A549 (cell line): ENCODE results near the gene OTOR.

ENCODE experiments used
- CEBPB ChIP-seq, 2 experiments: fragments of >200 bp in 1 of 2; sonication (Bioruptor Twin) in 1 of 2; formaldehyde crosslinking in 1 of 2; IDR thresholded peaks; 2 replicates each; pipeline ENCODE4 v1.6.1; 2012 to 2016
- EP300 ChIP-seq, 2 experiments: fragments of >200 bp; sonication (Bioruptor Twin); formaldehyde crosslinking; IDR thresholded peaks; 2 replicates in 1 of 2; 3 replicates in 1 of 2; pipeline ENCODE4 v1.6.1; 2016 to 2017
- ESRRA ChIP-seq: fragments of 150-350 bp; IDR thresholded peaks from 2 replicates; pipeline ENCODE4 v1.6.1; 2014; ENCODE audit warnings: mild to moderate bottlenecking, low read length, borderline replicate concordance
- HDAC2 ChIP-seq: fragments of 200-600 bp; sonication (generic); IDR thresholded peaks from 2 replicates; pipeline ENCODE4 v1.6.1; 2016
- HEYL ChIP-seq: fragments of 250-450 bp; sonication (Bioruptor Pico); IDR thresholded peaks from 2 replicates; pipeline ENCODE4 v1.8.0; 2021; ENCODE audit warnings: mild to moderate bottlenecking, moderate library complexity
- NPAS2 ChIP-seq: fragments of 250-450 bp; sonication (Bioruptor Pico); IDR thresholded peaks from 2 replicates; pipeline ENCODE4 v1.8.0; 2022; ENCODE audit warnings: mild to moderate bottlenecking, moderate library complexity, borderline replicate concordance
- POLR2A ChIP-seq: IDR thresholded peaks from 2 replicates; pipeline ENCODE4 v1.6.1; 2012; ENCODE audit warnings: mild to moderate bottlenecking, low read length
- RFX5 ChIP-seq: fragments of 450-650 bp; IDR thresholded peaks from 2 replicates; pipeline ENCODE4 v1.7.1; 2014; ENCODE audit warnings: antibody characterized with exemption, mild to moderate bottlenecking, moderate library complexity
- TF ChIP-seq, protein P1 (sequence below): fragments of >200 bp; sonication (Bioruptor Twin); formaldehyde crosslinking; IDR thresholded peaks from 3 replicates; pipeline ENCODE4 v1.5.1; 2016
- TF ChIP-seq, protein P2 (sequence below): fragments of 200-600 bp; sonication (generic); IDR thresholded peaks from 2 replicates; pipeline ENCODE4 v1.6.1; 2016; ENCODE audit warnings: antibody characterized with exemption, mild to moderate bottlenecking, moderate library complexity

DNA sequence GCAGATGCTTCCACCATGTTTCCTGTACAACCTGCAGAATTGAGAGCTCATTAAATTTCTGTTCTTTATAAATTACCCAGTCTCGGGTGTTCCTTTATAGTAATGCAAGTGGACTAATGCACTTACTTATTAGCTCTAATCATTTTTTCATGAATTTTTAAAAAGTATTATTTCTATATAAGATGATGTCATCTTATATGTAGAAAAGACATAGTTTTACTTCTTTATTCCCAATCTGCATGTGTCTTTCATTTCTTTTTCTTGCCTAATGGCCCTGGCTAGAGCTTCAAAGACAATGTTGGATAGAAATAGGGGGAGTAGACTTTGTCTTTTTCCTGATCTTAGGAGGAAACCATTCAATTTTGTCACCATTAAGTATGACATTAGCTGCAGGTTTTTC lies 27.8 kb downstream of the OTOR start:
- TF ChIP-seq, protein P1, sequence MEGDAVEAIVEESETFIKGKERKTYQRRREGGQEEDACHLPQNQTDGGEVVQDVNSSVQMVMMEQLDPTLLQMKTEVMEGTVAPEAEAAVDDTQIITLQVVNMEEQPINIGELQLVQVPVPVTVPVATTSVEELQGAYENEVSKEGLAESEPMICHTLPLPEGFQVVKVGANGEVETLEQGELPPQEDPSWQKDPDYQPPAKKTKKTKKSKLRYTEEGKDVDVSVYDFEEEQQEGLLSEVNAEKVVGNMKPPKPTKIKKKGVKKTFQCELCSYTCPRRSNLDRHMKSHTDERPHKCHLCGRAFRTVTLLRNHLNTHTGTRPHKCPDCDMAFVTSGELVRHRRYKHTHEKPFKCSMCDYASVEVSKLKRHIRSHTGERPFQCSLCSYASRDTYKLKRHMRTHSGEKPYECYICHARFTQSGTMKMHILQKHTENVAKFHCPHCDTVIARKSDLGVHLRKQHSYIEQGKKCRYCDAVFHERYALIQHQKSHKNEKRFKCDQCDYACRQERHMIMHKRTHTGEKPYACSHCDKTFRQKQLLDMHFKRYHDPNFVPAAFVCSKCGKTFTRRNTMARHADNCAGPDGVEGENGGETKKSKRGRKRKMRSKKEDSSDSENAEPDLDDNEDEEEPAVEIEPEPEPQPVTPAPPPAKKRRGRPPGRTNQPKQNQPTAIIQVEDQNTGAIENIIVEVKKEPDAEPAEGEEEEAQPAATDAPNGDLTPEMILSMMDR: no peak
- TF ChIP-seq POLR2A: no peak
- TF ChIP-seq, protein P2, sequence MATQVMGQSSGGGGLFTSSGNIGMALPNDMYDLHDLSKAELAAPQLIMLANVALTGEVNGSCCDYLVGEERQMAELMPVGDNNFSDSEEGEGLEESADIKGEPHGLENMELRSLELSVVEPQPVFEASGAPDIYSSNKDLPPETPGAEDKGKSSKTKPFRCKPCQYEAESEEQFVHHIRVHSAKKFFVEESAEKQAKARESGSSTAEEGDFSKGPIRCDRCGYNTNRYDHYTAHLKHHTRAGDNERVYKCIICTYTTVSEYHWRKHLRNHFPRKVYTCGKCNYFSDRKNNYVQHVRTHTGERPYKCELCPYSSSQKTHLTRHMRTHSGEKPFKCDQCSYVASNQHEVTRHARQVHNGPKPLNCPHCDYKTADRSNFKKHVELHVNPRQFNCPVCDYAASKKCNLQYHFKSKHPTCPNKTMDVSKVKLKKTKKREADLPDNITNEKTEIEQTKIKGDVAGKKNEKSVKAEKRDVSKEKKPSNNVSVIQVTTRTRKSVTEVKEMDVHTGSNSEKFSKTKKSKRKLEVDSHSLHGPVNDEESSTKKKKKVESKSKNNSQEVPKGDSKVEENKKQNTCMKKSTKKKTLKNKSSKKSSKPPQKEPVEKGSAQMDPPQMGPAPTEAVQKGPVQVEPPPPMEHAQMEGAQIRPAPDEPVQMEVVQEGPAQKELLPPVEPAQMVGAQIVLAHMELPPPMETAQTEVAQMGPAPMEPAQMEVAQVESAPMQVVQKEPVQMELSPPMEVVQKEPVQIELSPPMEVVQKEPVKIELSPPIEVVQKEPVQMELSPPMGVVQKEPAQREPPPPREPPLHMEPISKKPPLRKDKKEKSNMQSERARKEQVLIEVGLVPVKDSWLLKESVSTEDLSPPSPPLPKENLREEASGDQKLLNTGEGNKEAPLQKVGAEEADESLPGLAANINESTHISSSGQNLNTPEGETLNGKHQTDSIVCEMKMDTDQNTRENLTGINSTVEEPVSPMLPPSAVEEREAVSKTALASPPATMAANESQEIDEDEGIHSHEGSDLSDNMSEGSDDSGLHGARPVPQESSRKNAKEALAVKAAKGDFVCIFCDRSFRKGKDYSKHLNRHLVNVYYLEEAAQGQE: no peak
- no peak for TF ChIP-seq HDAC2
- no peak for TF ChIP-seq EP300 (IDR thresholded peaks at IDR 0.05)
- no peak for TF ChIP-seq CEBPB (IDR thresholded peaks at IDR 0.05)
- no peak for TF ChIP-seq RFX5
- TF ChIP-seq ESRRA: no peak
- TF ChIP-seq NPAS2 (CRISPR knock-in tag): no peak
- no peak for TF ChIP-seq HEYL (CRISPR knock-in tag)
